Measurements from ENCODE around the gene VPS35.

GRCh38 chr16:46620266-46621005 lies 68.5 kb downstream of the VPS35 start:
- no peak for TF ChIP-seq EP300 (IDR thresholded peaks at IDR 0.05)
- no peak for TF ChIP-seq CTCF (IDR thresholded peaks at IDR 0.05)
- no peak for TF ChIP-seq POLR2AphosphoS5 (IDR thresholded peaks at IDR 0.05)
